ENCODE results near the gene EPB41L4B.

- TF ChIP-seq CTCF (IDR thresholded peaks at IDR 0.05), result no peak
- TF ChIP-seq POLR2A (IDR thresholded peaks at IDR 0.05), result no peak
Measured at GRCh38 chr9:109168170-109168569, 152.7 kb downstream of the EPB41L4B start.
